Tibial nerve (tissue), 4 donors: ENCODE results near the gene SPACA5. TPM values are rescaled to one million over a fixed set of nuclear protein-coding genes. Genes with fewer than 3 reads are reported as not detected.

ENCODE experiments used
- DNase-seq, 2 donors: peaks; one replicate each; pipeline ENCODE4 v3.0.0-alpha.2; 2019; ENCODE audit warnings: low spot score in 2 of 2
- H3K27ac ChIP-seq, 4 donors: fragments of 200-600 bp; sonication (generic) in 3 of 4; one replicate each; pipeline ENCODE4 v1.5.1; 2017 to 2019; ENCODE audit warnings: mild to moderate bottlenecking in 1 of 4
- H3K27me3 ChIP-seq, 2 donors: fragments of 200-600 bp; sonication (generic) in 1 of 2; one replicate each; pipeline versions ENCODE4 v1.5.1 to v1.6.0; 2017 to 2019
- H3K36me3 ChIP-seq, 3 donors: fragments of 200-600 bp; sonication (generic); one replicate each; pipeline ENCODE4 v1.5.1; 2018 to 2019
- H3K4me1 ChIP-seq, 4 donors: fragments of 200-600 bp; sonication (generic) in 3 of 4; one replicate each; pipeline ENCODE4 v1.5.1; 2017 to 2019
- H3K4me3 ChIP-seq, 4 donors: fragments of 200-600 bp; sonication (generic) in 3 of 4; one replicate each; pipeline ENCODE4 v1.5.1; 2017 to 2019; ENCODE audit warnings: mild to moderate bottlenecking in 1 of 4, moderate library complexity in 1 of 4
- H3K9me3 ChIP-seq, 4 donors: fragments of 200-600 bp; sonication (generic) in 3 of 4; one replicate each; pipeline ENCODE4 v1.5.1; 2017 to 2019
- CTCF ChIP-seq, 5 experiments: fragments of 200-600 bp in 3 of 5; fragments of 450-650 bp in 2 of 5; sonication (generic) in 3 of 5; IDR thresholded peaks; one replicate each; pipeline ENCODE4 v1.5.1; 2016 to 2019; ENCODE audit warnings: antibody characterized with exemption in 5 of 5, mild to moderate bottlenecking in 3 of 5, moderate library complexity in 2 of 5
- EP300 ChIP-seq, 2 donors: sonication (generic); formaldehyde crosslinking; IDR thresholded peaks; one replicate each; pipeline ENCODE4 v1.6.1; 2017; ENCODE audit warnings: antibody characterized with exemption in 2 of 2, mild to moderate bottlenecking in 1 of 2
- POLR2A ChIP-seq, 2 donors: fragments of 450-650 bp; IDR thresholded peaks; one replicate each; pipeline ENCODE4 v1.6.1; 2017; ENCODE audit warnings: antibody characterized with exemption in 2 of 2, mild to moderate bottlenecking in 2 of 2, moderate library complexity in 2 of 2
- WGBS, 2 donors: methylation state at CpG; one replicate each; pipeline ENCODE4 v1.1.5; 2018; 5-methylcytosine and 5-hydroxymethylcytosine counted together
- total RNA-seq, 4 donors: library from RNA; depleted of rRNA; stranded (reverse); fragments of >200 nt; gene quantifications; one replicate each; pipeline ENCODE4 v1.1.0, GENCODE V29; 2016

The SPACA5 gene
- total RNA-seq, 4 donors from 2014 or later: not detected

GRCh38 chrX:48035891-48036290 is 29.1 kb downstream of the SPACA5 start:
- H3K4me1 ChIP-seq: no peaks in the 10 kb centered on the region
- DNase-seq: no peak
- 40 to 48% methylated on average over 4 of the region's 4 CpGs for WGBS, 2 donors
- H3K4me3 ChIP-seq: no peak overlapping the region
- no peak overlapping the region for H3K27ac ChIP-seq
- H3K27me3 ChIP-seq: no peaks in the 10 kb centered on the region
- TF ChIP-seq EP300 (IDR thresholded peaks at IDR 0.05) (no peak), POLR2A (IDR thresholded peaks at IDR 0.05) (no peak), CTCF (IDR thresholded peaks at IDR 0.05) (no peak)
- no peaks in the 10 kb centered on the region for H3K9me3 ChIP-seq
- no peaks in the 10 kb centered on the region for H3K36me3 ChIP-seq

GRCh38 chrX:48043056-48043455 is 36.3 kb downstream of the SPACA5 start:
- Histone ChIP-seq H3K27me3 (no peaks in the 10 kb centered on the region), H3K4me1 (peaks cover 0 to 13% (median 0%) of the 10 kb centered on the region in 4 donors), H3K9me3 (no peaks in the 10 kb centered on the region), H3K36me3 (no peaks in the 10 kb centered on the region), H3K27ac (no peak overlapping the region), H3K4me3 (no peak overlapping the region)
- no peak for DNase-seq
- 72 to 91% methylated on average over 4 of the region's 4 CpGs for WGBS, 2 donors
- TF ChIP-seq EP300 (IDR thresholded peaks at IDR 0.05): no peak
- TF ChIP-seq POLR2A (IDR thresholded peaks at IDR 0.05): no peak
- TF ChIP-seq CTCF (IDR thresholded peaks at IDR 0.05): no peak

GRCh38 chrX:48045410-48046311 is 38.9 kb downstream of the SPACA5 start:
- H3K4me3 ChIP-seq: no peak overlapping the region
- H3K9me3 ChIP-seq: no peaks in the 10 kb centered on the region
- no peaks in the 10 kb centered on the region for H3K27me3 ChIP-seq
- peaks cover 0 to 13% (median 0%) of the 10 kb centered on the region in 4 donors for H3K4me1 ChIP-seq
- TF ChIP-seq EP300 (IDR thresholded peaks at IDR 0.05) (peak in 1 of 2 donors; percentile 20), POLR2A (IDR thresholded peaks at IDR 0.05) (no peak)
- no peak for DNase-seq
- H3K27ac ChIP-seq: peak overlapping the region in 3 of 4 donors; percentile 56 to 75 (median 60)
- 21 to 39% methylated on average over 8 of the region's 8 CpGs for WGBS, 2 donors
- no peaks in the 10 kb centered on the region for H3K36me3 ChIP-seq

DNA sequence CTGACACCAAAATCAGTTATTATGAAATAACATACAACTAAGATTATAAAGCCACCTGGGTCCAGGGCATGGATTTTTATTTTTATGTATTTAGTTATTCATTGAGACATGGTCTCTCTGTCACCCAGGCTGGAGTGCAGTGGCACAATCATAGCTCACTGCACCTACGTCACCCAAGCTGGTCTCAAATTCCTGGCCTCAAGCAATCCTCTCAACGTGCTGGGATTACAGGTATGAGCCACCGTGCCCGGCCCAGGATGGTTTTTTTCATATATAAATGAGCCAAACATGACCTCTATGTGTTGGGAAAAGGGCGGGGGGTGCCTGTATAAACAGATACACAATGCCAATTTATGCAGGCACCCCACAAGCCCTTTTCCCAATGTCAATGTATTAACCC is 40.1 kb downstream of the SPACA5 start:
- Histone ChIP-seq H3K4me1 (peaks cover 0 to 13% (median 0%) of the 10 kb centered on the region in 4 donors), H3K9me3 (no peaks in the 10 kb centered on the region), H3K27ac (peak overlapping the region in 2 of 4 donors; percentile 60 to 75), H3K4me3 (no peak overlapping the region), H3K27me3 (no peaks in the 10 kb centered on the region), H3K36me3 (no peaks in the 10 kb centered on the region)
- TF ChIP-seq CTCF (IDR thresholded peaks at IDR 0.05) (no peak), POLR2A (IDR thresholded peaks at IDR 0.05) (no peak), EP300 (IDR thresholded peaks at IDR 0.05) (no peak)
- DNase-seq: no peak
- WGBS, 2 donors: 72 to 83% methylated on average over 4 to 5 of the region's 5 CpGs

- peaks cover 0 to 56% (median 0%) of the 10 kb centered on the region in 3 donors for H3K36me3 ChIP-seq
- WGBS, 2 donors: 89 to 94% methylated on average over 2 of the region's 2 CpGs
- H3K9me3 ChIP-seq: peaks cover 0 to 8% (median 3%) of the 10 kb centered on the region in 4 donors
- H3K27me3 ChIP-seq: no peaks in the 10 kb centered on the region
- DNase-seq: no peak
- TF ChIP-seq CTCF (IDR thresholded peaks at IDR 0.05): no peak
- no peak for TF ChIP-seq POLR2A (IDR thresholded peaks at IDR 0.05)
- no peak for TF ChIP-seq EP300 (IDR thresholded peaks at IDR 0.05)
- no peak overlapping the region for H3K4me3 ChIP-seq
- no peaks in the 10 kb centered on the region for H3K4me1 ChIP-seq
- no peak overlapping the region for H3K27ac ChIP-seq
Observed at GRCh38 chrX:48058621-48059295, 52.0 kb downstream of the SPACA5 start.
